ENCODE results near the gene ANO1.

Gene ANO1

GRCh38 chr11:70088735-70089250 is 10.7 kb downstream of the ANO1 start:
- Histone ChIP-seq H3K36me3 (ENCODE audit: control insufficient read depth, insufficient read depth, low read length, severe bottlenecking) (no peaks in the 10 kb centered on the region), H3K9ac (ENCODE audit: low read length) (no peak overlapping the region), H3K4me1 (ENCODE audit: control insufficient read depth, insufficient read depth, low read length) (peaks cover 3% of the 10 kb centered on the region), H3K4me3 (ENCODE audit: low read length) (no peak overlapping the region), H3K9me3 (ENCODE audit: control insufficient read depth, low read length) (peaks cover 6% of the 10 kb centered on the region), H3K27me3 (replicated peaks; ENCODE audit: control insufficient read depth, insufficient read depth, low read length) (peaks cover 35% of the 10 kb centered on the region)
- no peak for DNase-seq (ENCODE audit: low read depth)

- peaks cover 40% of the 10 kb centered on the region for H3K27me3 ChIP-seq (replicated peaks; ENCODE audit: control insufficient read depth, insufficient read depth, low read length)
- no peak for DNase-seq (ENCODE audit: low read depth)
- no peak overlapping the region for H3K9ac ChIP-seq (ENCODE audit: low read length)
- no peaks in the 10 kb centered on the region for H3K36me3 ChIP-seq (ENCODE audit: control insufficient read depth, insufficient read depth, low read length, severe bottlenecking)
- peaks cover 6% of the 10 kb centered on the region for H3K9me3 ChIP-seq (ENCODE audit: control insufficient read depth, low read length)
- H3K4me1 ChIP-seq (ENCODE audit: control insufficient read depth, insufficient read depth, low read length): peaks cover 3% of the 10 kb centered on the region
- H3K4me3 ChIP-seq (ENCODE audit: low read length): no peak overlapping the region
Observed at GRCh38 chr11:70089631-70090030, 11.5 kb downstream of the ANO1 start.

GRCh38 chr11:70090961-70091381 is 12.9 kb downstream of the ANO1 start:
- Histone ChIP-seq H3K9me3 (ENCODE audit: control insufficient read depth, low read length) (peaks cover 6% of the 10 kb centered on the region), H3K4me1 (ENCODE audit: control insufficient read depth, insufficient read depth, low read length) (peaks cover 3% of the 10 kb centered on the region), H3K27me3 (replicated peaks; ENCODE audit: control insufficient read depth, insufficient read depth, low read length) (peaks cover 40% of the 10 kb centered on the region), H3K36me3 (ENCODE audit: control insufficient read depth, insufficient read depth, low read length, severe bottlenecking) (no peaks in the 10 kb centered on the region), H3K4me3 (ENCODE audit: low read length) (no peak overlapping the region), H3K9ac (ENCODE audit: low read length) (no peak overlapping the region)
- DNase-seq (ENCODE audit: low read depth): peak; percentile 30

GRCh38 chr11:70091638-70092037 is 13.5 kb downstream of the ANO1 start:
- Histone ChIP-seq H3K4me3 (ENCODE audit: low read length) (no peak overlapping the region), H3K9me3 (ENCODE audit: control insufficient read depth, low read length) (peaks cover 6% of the 10 kb centered on the region), H3K9ac (ENCODE audit: low read length) (no peak overlapping the region), H3K36me3 (ENCODE audit: control insufficient read depth, insufficient read depth, low read length, severe bottlenecking) (no peaks in the 10 kb centered on the region), H3K4me1 (ENCODE audit: control insufficient read depth, insufficient read depth, low read length) (peaks cover 3% of the 10 kb centered on the region), H3K27me3 (replicated peaks; ENCODE audit: control insufficient read depth, insufficient read depth, low read length) (peaks cover 38% of the 10 kb centered on the region)
- no peak for DNase-seq (ENCODE audit: low read depth)

- H3K9ac ChIP-seq (ENCODE audit: low read length): no peak overlapping the region
- H3K9me3 ChIP-seq (ENCODE audit: control insufficient read depth, low read length): peaks cover 6% of the 10 kb centered on the region
- H3K36me3 ChIP-seq (ENCODE audit: control insufficient read depth, insufficient read depth, low read length, severe bottlenecking): no peaks in the 10 kb centered on the region
- H3K4me1 ChIP-seq (ENCODE audit: control insufficient read depth, insufficient read depth, low read length): peaks cover 3% of the 10 kb centered on the region
- no peak overlapping the region for H3K4me3 ChIP-seq (ENCODE audit: low read length)
- DNase-seq (ENCODE audit: low read depth): no peak
- H3K27me3 ChIP-seq (replicated peaks; ENCODE audit: control insufficient read depth, insufficient read depth, low read length): peaks cover 36% of the 10 kb centered on the region
Observed at GRCh38 chr11:70092959-70093715, 15.0 kb downstream of the ANO1 start.

GRCh38 chr11:70095541-70096252 is 17.6 kb downstream of the ANO1 start:
- peaks cover 36% of the 10 kb centered on the region for H3K27me3 ChIP-seq (replicated peaks; ENCODE audit: control insufficient read depth, insufficient read depth, low read length)
- peaks cover 6% of the 10 kb centered on the region for H3K9me3 ChIP-seq (ENCODE audit: control insufficient read depth, low read length)
- no peak overlapping the region for H3K4me3 ChIP-seq (ENCODE audit: low read length)
- H3K36me3 ChIP-seq (ENCODE audit: control insufficient read depth, insufficient read depth, low read length, severe bottlenecking): no peaks in the 10 kb centered on the region
- peaks cover 3% of the 10 kb centered on the region for H3K4me1 ChIP-seq (ENCODE audit: control insufficient read depth, insufficient read depth, low read length)
- no peak for DNase-seq (ENCODE audit: low read depth)
- no peak overlapping the region for H3K9ac ChIP-seq (ENCODE audit: low read length)

GRCh38 chr11:70097783-70098563 is 19.9 kb downstream of the ANO1 start:
- peaks cover 40% of the 10 kb centered on the region for H3K27me3 ChIP-seq (replicated peaks; ENCODE audit: control insufficient read depth, insufficient read depth, low read length)

GRCh38 chr11:70098936-70099335 is 20.8 kb downstream of the ANO1 start:
- Histone ChIP-seq H3K36me3 (ENCODE audit: control insufficient read depth, insufficient read depth, low read length, severe bottlenecking) (no peaks in the 10 kb centered on the region), H3K9me3 (ENCODE audit: control insufficient read depth, low read length) (no peaks in the 10 kb centered on the region), H3K27me3 (replicated peaks; ENCODE audit: control insufficient read depth, insufficient read depth, low read length) (peaks cover 45% of the 10 kb centered on the region), H3K4me3 (ENCODE audit: low read length) (no peak overlapping the region), H3K9ac (ENCODE audit: low read length) (no peak overlapping the region), H3K4me1 (ENCODE audit: control insufficient read depth, insufficient read depth, low read length) (no peaks in the 10 kb centered on the region)
- no peak for DNase-seq (ENCODE audit: low read depth)

More at GRCh38 chr11:70097783-70098563, 19.9 kb downstream of the ANO1 start:
- Histone ChIP-seq H3K36me3 (ENCODE audit: control insufficient read depth, insufficient read depth, low read length, severe bottlenecking) (no peaks in the 10 kb centered on the region), H3K9me3 (ENCODE audit: control insufficient read depth, low read length) (no peaks in the 10 kb centered on the region), H3K4me1 (ENCODE audit: control insufficient read depth, insufficient read depth, low read length) (no peaks in the 10 kb centered on the region), H3K9ac (ENCODE audit: low read length) (no peak overlapping the region), H3K4me3 (ENCODE audit: low read length) (no peak overlapping the region)
- DNase-seq (ENCODE audit: low read depth): no peak

GRCh38 chr11:70099578-70100279 is 21.6 kb downstream of the ANO1 start:
- DNase-seq (ENCODE audit: low read depth): peak; percentile 44
- Histone ChIP-seq H3K9ac (ENCODE audit: low read length) (no peak overlapping the region), H3K9me3 (ENCODE audit: control insufficient read depth, low read length) (no peaks in the 10 kb centered on the region), H3K36me3 (ENCODE audit: control insufficient read depth, insufficient read depth, low read length, severe bottlenecking) (no peaks in the 10 kb centered on the region), H3K4me3 (ENCODE audit: low read length) (no peak overlapping the region), H3K27me3 (replicated peaks; ENCODE audit: control insufficient read depth, insufficient read depth, low read length) (peaks cover 43% of the 10 kb centered on the region), H3K4me1 (ENCODE audit: control insufficient read depth, insufficient read depth, low read length) (no peaks in the 10 kb centered on the region)

GRCh38 chr11:70100280-70100603 is 22.1 kb downstream of the ANO1 start:
- H3K4me1 ChIP-seq (ENCODE audit: control insufficient read depth, insufficient read depth, low read length): no peaks in the 10 kb centered on the region
- no peaks in the 10 kb centered on the region for H3K9me3 ChIP-seq (ENCODE audit: control insufficient read depth, low read length)
- H3K27me3 ChIP-seq (replicated peaks; ENCODE audit: control insufficient read depth, insufficient read depth, low read length): peaks cover 43% of the 10 kb centered on the region
- DNase-seq (ENCODE audit: low read depth): no peak
- no peak overlapping the region for H3K4me3 ChIP-seq (ENCODE audit: low read length)
- H3K36me3 ChIP-seq (ENCODE audit: control insufficient read depth, insufficient read depth, low read length, severe bottlenecking): no peaks in the 10 kb centered on the region
- H3K9ac ChIP-seq (ENCODE audit: low read length): no peak overlapping the region

Measured in adipocyte (in vitro differentiated cells).